Muscle of back (tissue), 11 donors: ENCODE data around the gene UBTF. TPM values are rescaled to one million over a fixed set of nuclear protein-coding genes. Genes with fewer than 3 reads are reported as not detected.
A peak's percentile ranks its signal among the peaks of the same experiment; 100 is the strongest.
"Not testable (repeated sequence)": the region's sequence is repeated elsewhere in the genome, so short reads cannot be mapped to it uniquely, and the experiment has no call there.

Source experiments
- DNase-seq, 3 donors: peaks; one replicate each; pipeline versions ENCODE4 v3.0.0 to v3.0.0-alpha.2; 2013
- polyA plus RNA-seq, 10 donors: library from polyadenylated mRNA; unstranded; fragments of 120-200 nt; gene quantifications; one replicate each; pipeline ENCODE4 v1.2.1, GENCODE V29; 2013; ENCODE audit not compliant: insufficient read length in 10 of 10

The UBTF gene
- polyA plus RNA-seq, 10 donors, result 60.2 to 92.2 (median 72.2) TPM

- no peak for DNase-seq
Observed at GRCh38 chr17:44247876-44248736, 28.6 kb upstream of the UBTF start.

- peak; percentile 52 to 67 (median 57) for DNase-seq
Observed at GRCh38 chr17:44247440-44247841, 28.0 kb upstream of the UBTF start.

GRCh38 chr17:44241106-44241624 lies 21.7 kb upstream of the UBTF start:
- no peak for DNase-seq

- DNase-seq, result not testable (repeated sequence)
Observed at GRCh38 chr17:44237886-44238285, 18.4 kb upstream of the UBTF start.

- no peak for DNase-seq
Observed at GRCh38 chr17:44236444-44236991, 17.0 kb upstream of the UBTF start.

- DNase-seq, result no peak
Observed at GRCh38 chr17:44235583-44235936, 16.1 kb upstream of the UBTF start.

- no peak for DNase-seq
Observed at GRCh38 chr17:44233582-44233981, 14.1 kb upstream of the UBTF start.

GRCh38 chr17:44232061-44232460 lies 12.6 kb upstream of the UBTF start:
- no peak for DNase-seq

- peak in 1 of 3 donors; percentile 69 for DNase-seq
Observed at GRCh38 chr17:44230140-44230539, 10.7 kb upstream of the UBTF start.

- DNase-seq, result no peak
Observed at GRCh38 chr17:44229090-44229489, 9.6 kb upstream of the UBTF start.

GRCh38 chr17:44223541-44224071 lies 4.1 kb upstream of the UBTF start:
- peak in 2 of 3 donors; percentile 43 to 67 for DNase-seq

- peak; percentile 65 to 84 (median 69) for DNase-seq
Observed at GRCh38 chr17:44222112-44222869, 2.8 kb upstream of the UBTF start.

- no peak for DNase-seq
Observed at GRCh38 chr17:44221862-44222111, 2.3 kb upstream of the UBTF start.

GRCh38 chr17:44221084-44221861 lies 1.8 kb upstream of the UBTF start:
- peak; percentile 80 to 95 (median 88) for DNase-seq

- peak; percentile 49 to 89 (median 71) for DNase-seq
Observed at GRCh38 chr17:44220213-44221083, 973 bp upstream of the UBTF start.

GRCh38 chr17:44219108-44219615 lies 313 bp downstream of the UBTF start:
- DNase-seq, result peak in 2 of 3 donors; percentile 74 to 87

GRCh38 chr17:44218344-44219107 lies 949 bp downstream of the UBTF start:
- peak; percentile 95 to 96 (median 95) for DNase-seq

- DNase-seq, result no peak
Observed at GRCh38 chr17:44217738-44218343, 1.6 kb downstream of the UBTF start.

GRCh38 chr17:44216694-44217093 lies 2.8 kb downstream of the UBTF start:
- DNase-seq, result no peak
